ENCODE data around the gene DENND4A. TPM values are rescaled to one million over a fixed set of nuclear protein-coding genes. Genes with fewer than 3 reads are reported as not detected.

DENND4A gene
- total and polyA plus RNA-seq, 2 of the 4 experiments (the other 2 are of a cell fraction) = 4.1 to 17.7 TPM

DNA sequence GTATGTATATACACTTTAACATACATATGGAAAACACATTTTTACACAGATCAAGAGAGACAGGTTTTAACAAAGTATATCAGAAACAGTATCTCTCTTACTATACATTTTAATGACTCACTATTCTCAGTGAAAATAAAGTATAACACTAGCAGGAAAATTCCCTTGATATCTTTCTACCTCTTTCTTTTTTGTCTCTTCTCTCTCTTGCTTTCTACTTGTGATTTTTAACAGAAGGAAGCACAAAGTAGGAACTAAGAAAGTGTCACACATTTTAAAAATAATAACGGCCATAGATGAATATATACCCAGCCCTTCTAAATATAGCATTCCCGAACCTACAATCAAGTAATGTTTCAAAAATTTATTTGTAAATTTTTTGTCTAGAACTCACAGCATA is 4.8 kb downstream of the DENND4A start:
- POLR2A ChIA-PET (ENCODE audit: unreplicated experiment) = no interaction called here
- H3K27me3 ChIP-seq (ENCODE audit: control insufficient read depth, insufficient read depth, low read length) = no peaks in the 10 kb centered on the region
- intact Hi-C loops (cut with micrococcal nuclease) = no loop called here
- H3K56ac ChIP-seq (ENCODE audit: extremely low read depth, insufficient read depth, low read length) = no peak overlapping the region
- H3K79me1 ChIP-seq (ENCODE audit: low read depth in 1 of 2, low read length in 2 of 2) = peaks cover 12 to 47% of the 10 kb centered on the region in 2 experiments
- H4K5ac ChIP-seq (ENCODE audit: low read depth, low read length) = peak overlapping the region; percentile 56; the same call in 1 of the 2 replicates
- H3K4ac ChIP-seq (ENCODE audit: low read depth, low read length) = no peak overlapping the region; the same call in 1 of the 2 replicates
- H3K36me3 ChIP-seq (ENCODE audit: control insufficient read depth, insufficient read depth, low read length) = no peaks in the 10 kb centered on the region
- no peak overlapping the region for H3K27ac ChIP-seq (ENCODE audit: insufficient read depth, low read length)
- H2AK5ac ChIP-seq (ENCODE audit: low read depth, low read length) = peak overlapping the region; percentile 81; the same call in 1 of the 2 replicates
- dilution Hi-C loops (cut with HindIII; ENCODE audit: low sequenced_read_pairs, unreplicated experiment) = no loop called here
- no peak overlapping the region for H2AK9ac ChIP-seq (replicated peaks; ENCODE audit: low read depth, low read length, poor library complexity)
- no peaks in the 10 kb centered on the region for H3K9me3 ChIP-seq (ENCODE audit: control insufficient read depth, insufficient read depth, low read length)
- 0 out of 3 replicates have a peak overlapping the region, but pooled peaks have one; percentile 33 for H2BK15ac ChIP-seq (ENCODE audit: low read depth, low read length)
- H3K4me3 ChIP-seq (ENCODE audit: insufficient read depth, low read depth, low read length) = no peak overlapping the region; the same call in 1 of the 2 replicates
- no peak for TF ChIP-seq RCOR1 (IDR thresholded peaks at IDR 0.05; ENCODE audit: insufficient replicate concordance, low read length)
- no peak for TF ChIP-seq CTCF (conservative IDR thresholded peaks at IDR 0.05; ENCODE audit: low read depth, low read length)
- no peak for TF ChIP-seq RFX5 (IDR thresholded peaks at IDR 0.05; ENCODE audit: low read depth, low read length)
- TF ChIP-seq MXI1 (IDR thresholded peaks at IDR 0.05; ENCODE audit: borderline replicate concordance, low read depth, low read length) = no peak
- no peak for TF ChIP-seq MAFK (IDR thresholded peaks at IDR 0.05; ENCODE audit: low read depth, low read length)
- no peak for TF ChIP-seq ELK1 (IDR thresholded peaks at IDR 0.05; ENCODE audit: borderline replicate concordance, low read depth, low read length)
- no peak for TF ChIP-seq SMC3 (IDR thresholded peaks at IDR 0.05; ENCODE audit: low read depth, low read length)
- TF ChIP-seq FOS (IDR thresholded peaks at IDR 0.05; ENCODE audit: low read depth, low read length) = no peak
- no peak for TF ChIP-seq USF2 (IDR thresholded peaks at IDR 0.05; ENCODE audit: low read depth, low read length)
- TF ChIP-seq BHLHE40 (IDR thresholded peaks at IDR 0.05; ENCODE audit: low read depth, low read length) = no peak
- no peak for TF ChIP-seq CEBPB (IDR thresholded peaks at IDR 0.05; ENCODE audit: low read depth, low read length)
- TF ChIP-seq POLR2A (IDR thresholded peaks at IDR 0.05; ENCODE audit: low read depth, low read length) = no peak
- TF ChIP-seq CHD1 (IDR thresholded peaks at IDR 0.05; ENCODE audit: low read depth, low read length) = no peak
- peak overlapping the region; percentile 99; the same call in 1 of the 2 replicates for H3K4me2 ChIP-seq (ENCODE audit: low read depth, low read length)
- peak overlapping the region in 1 of 2 experiments; percentile 46; a peak in 3 of 4 replicates for H4K8ac ChIP-seq (ENCODE audit: low read depth in 2 of 2, low read length in 2 of 2)
- BruUV-seq (replicated peaks) = no TSS peak
- no CpG with 5 or more reads among the region's 2 CpGs for WGBS, 2 experiments (ENCODE audit: extremely low coverage in 2 of 2, insufficient read length in 1 of 2)
- no peak overlapping the region for H2AFZ ChIP-seq (replicated peaks; ENCODE audit: low read length, poor library complexity)
- no peak overlapping the region for H2BK20ac ChIP-seq (ENCODE audit: low read depth, low read length)
- peak overlapping the region; percentile 57; the same call in 1 of the 2 replicates for H3K14ac ChIP-seq (replicated peaks; ENCODE audit: low read depth, low read length)
- H3K4me1 ChIP-seq (ENCODE audit: control insufficient read depth, insufficient read depth, low read length) = peaks cover 2% of the 10 kb centered on the region; the same call in 1 of the 2 replicates
- no peak overlapping the region for H3K9ac ChIP-seq (ENCODE audit: low read depth, low read length)
- no peak for DNase-seq
- ATAC-seq (ENCODE audit: low read depth) = no peak
- H3K9me1 ChIP-seq (ENCODE audit: insufficient read depth, low read length) = peaks cover 3% of the 10 kb centered on the region
- H4K20me1 ChIP-seq (ENCODE audit: insufficient read depth, low read length) = peaks cover 4% of the 10 kb centered on the region; the same call in 1 of the 2 replicates
- in situ Hi-C loops (cut with MboI; ENCODE audit: low sequenced_read_pairs) = no loop called here
- peak overlapping the region; percentile 60; the same call in 1 of the 2 replicates for H3K18ac ChIP-seq (ENCODE audit: low read depth, low read length)
- no peak overlapping the region for H4K91ac ChIP-seq (ENCODE audit: insufficient read depth, low read depth, low read length)
- H2BK5ac ChIP-seq (ENCODE audit: low read depth, low read length, poor library complexity, severe bottlenecking) = peak overlapping the region; percentile 94
- peak overlapping the region; percentile 73; the same call in 1 of the 2 replicates for H2BK120ac ChIP-seq (ENCODE audit: low read depth, low read length)
- peak overlapping the region; percentile 63; the same call in 1 of the 2 replicates for H3K23ac ChIP-seq (ENCODE audit: low read depth, low read length)
- CTCF ChIA-PET = no interaction called here
